ENCODE data around the gene C19orf85. TPM values are rescaled to one million over a fixed set of nuclear protein-coding genes. Genes with fewer than 3 reads are reported as not detected.
A peak's percentile ranks its signal among the peaks of the same experiment; 100 is the strongest.

The C19orf85 gene
- total RNA-seq, 1 donor from 2014 or later: not detected

- H3K27ac ChIP-seq: no peak overlapping the region
- no peak for DNase-seq (ENCODE audit: low spot score)
- no peak overlapping the region for H3K4me3 ChIP-seq
- no peaks in the 10 kb centered on the region for H3K9me3 ChIP-seq (ENCODE audit: low read depth)
- no peak overlapping the region for H3K9ac ChIP-seq
- Mint-ChIP-seq H3K4me1 (peaks cover 33% of the 10 kb centered on the region), H3K27ac (no peak overlapping the region), H3K27me3 (ENCODE audit: insufficient read depth, low read depth) (peaks cover 8% of the 10 kb centered on the region), H3K9me3 (no peaks in the 10 kb centered on the region), H3K36me3 (peaks cover 2% of the 10 kb centered on the region), H3K4me3 (peak overlapping the region; percentile 48)
- H3K79me2 ChIP-seq (ENCODE audit: low read depth): peaks cover 22% of the 10 kb centered on the region
- peaks cover 25% of the 10 kb centered on the region for H4K20me1 ChIP-seq (ENCODE audit: low read depth)
- H3K4me1 ChIP-seq: peaks cover 33% of the 10 kb centered on the region
- no peak for TF ChIP-seq EZH2 (IDR thresholded peaks at IDR 0.05)
- no peak for TF ChIP-seq EZH2phosphoT487 (IDR thresholded peaks at IDR 0.05)
- no peak for TF ChIP-seq CTCF (IDR thresholded peaks at IDR 0.05)
- no peaks in the 10 kb centered on the region for H3K36me3 ChIP-seq
- H3K27me3 ChIP-seq: no peaks in the 10 kb centered on the region
- H2AFZ ChIP-seq (replicated peaks): no peak overlapping the region
- H3F3A ChIP-seq (ENCODE audit: low read depth): peaks cover 28% of the 10 kb centered on the region
- H3K4me2 ChIP-seq: no peak overlapping the region
Observed at GRCh38 chr19:55482967-55483705, 18.6 kb upstream of the C19orf85 start.

GRCh38 chr19:55482156-55482961 lies 17.8 kb upstream of the C19orf85 start:
- peaks cover 28% of the 10 kb centered on the region for H3F3A ChIP-seq (ENCODE audit: low read depth)
- no peak overlapping the region for H3K4me3 Mint-ChIP-seq
- no peaks in the 10 kb centered on the region for H3K9me3 Mint-ChIP-seq
- peaks cover 35% of the 10 kb centered on the region for H3K4me1 ChIP-seq
- H3K79me2 ChIP-seq (ENCODE audit: low read depth): peaks cover 30% of the 10 kb centered on the region
- H3K27ac Mint-ChIP-seq: no peak overlapping the region
- no peak overlapping the region for H3K4me2 ChIP-seq
- peaks cover 2% of the 10 kb centered on the region for H3K36me3 Mint-ChIP-seq
- H3K4me3 ChIP-seq: no peak overlapping the region
- H3K4me1 Mint-ChIP-seq: peaks cover 34% of the 10 kb centered on the region
- TF ChIP-seq CTCF (IDR thresholded peaks at IDR 0.05): no peak
- no peaks in the 10 kb centered on the region for H3K36me3 ChIP-seq
- H3K9ac ChIP-seq: no peak overlapping the region
- peaks cover 8% of the 10 kb centered on the region for H3K27me3 Mint-ChIP-seq (ENCODE audit: insufficient read depth, low read depth)
- no peak for DNase-seq (ENCODE audit: low spot score)
- no peak overlapping the region for H3K27ac ChIP-seq
- H3K27me3 ChIP-seq: no peaks in the 10 kb centered on the region
- peaks cover 18% of the 10 kb centered on the region for H4K20me1 ChIP-seq (ENCODE audit: low read depth)
- H2AFZ ChIP-seq (replicated peaks): no peak overlapping the region
- H3K9me3 ChIP-seq (ENCODE audit: low read depth): no peaks in the 10 kb centered on the region

GRCh38 chr19:55481794-55482155 lies 17.2 kb upstream of the C19orf85 start:
- H3K9me3 ChIP-seq (ENCODE audit: low read depth): no peaks in the 10 kb centered on the region
- peaks cover 33% of the 10 kb centered on the region for H3F3A ChIP-seq (ENCODE audit: low read depth)
- H4K20me1 ChIP-seq (ENCODE audit: low read depth): peaks cover 12% of the 10 kb centered on the region
- DNase-seq (ENCODE audit: low spot score): no peak
- H3K27me3 ChIP-seq: no peaks in the 10 kb centered on the region
- no peak overlapping the region for H3K4me3 Mint-ChIP-seq
- H3K4me2 ChIP-seq: no peak overlapping the region
- no peaks in the 10 kb centered on the region for H3K9me3 Mint-ChIP-seq
- H3K4me1 ChIP-seq: peaks cover 34% of the 10 kb centered on the region
- no peak overlapping the region for H3K9ac ChIP-seq
- peaks cover 2% of the 10 kb centered on the region for H3K36me3 Mint-ChIP-seq
- peaks cover 33% of the 10 kb centered on the region for H3K79me2 ChIP-seq (ENCODE audit: low read depth)
- H3K27ac Mint-ChIP-seq: no peak overlapping the region
- H3K36me3 ChIP-seq: no peaks in the 10 kb centered on the region
- H3K4me3 ChIP-seq: no peak overlapping the region
- H2AFZ ChIP-seq (replicated peaks): no peak overlapping the region
- TF ChIP-seq EZH2 (IDR thresholded peaks at IDR 0.05) (no peak), EZH2phosphoT487 (IDR thresholded peaks at IDR 0.05) (no peak), CTCF (IDR thresholded peaks at IDR 0.05) (no peak)
- H3K27me3 Mint-ChIP-seq (ENCODE audit: insufficient read depth, low read depth): peaks cover 10% of the 10 kb centered on the region
- H3K27ac ChIP-seq: no peak overlapping the region
- peaks cover 31% of the 10 kb centered on the region for H3K4me1 Mint-ChIP-seq
